Measurements from ENCODE around the gene PTPRS.
A peak's percentile ranks its signal among the peaks of the same experiment; 100 is the strongest.
"Not testable (repeated sequence)": the region's sequence is repeated elsewhere in the genome, so short reads cannot be mapped to it uniquely, and the experiment has no call there.

The PTPRS gene

GRCh38 chr19:5340637-5341447 is at the start of gene PTPRS:
Gene PTPRS (minus strand): TSS chr19:5340812. CDS start chr19:5286140, 54,672 bp downstream.
- DNase-seq = peak; percentile 76

DNA sequence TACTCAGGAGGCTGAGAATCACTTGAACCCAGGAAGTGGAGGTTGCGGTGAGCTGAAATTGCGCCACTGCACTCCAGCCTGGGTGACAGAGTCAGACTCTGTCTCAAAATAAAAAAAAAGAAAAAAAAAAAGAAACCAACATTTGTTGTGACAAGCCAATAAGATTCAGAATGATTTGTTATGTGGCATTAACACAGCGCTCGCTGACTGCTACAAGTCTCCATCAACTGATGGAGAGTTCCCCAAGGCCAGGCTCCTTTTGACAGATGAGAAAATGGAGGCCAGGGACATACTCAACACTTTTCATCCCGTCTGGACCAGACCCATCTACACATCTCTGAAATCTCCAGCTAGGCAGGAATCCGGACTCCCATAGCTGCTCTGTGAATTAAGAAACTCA is 48.7 kb upstream of the PTPRS start:
- no peak for DNase-seq

GRCh38 chr19:5387472-5387871 is 46.9 kb upstream of the PTPRS start:
- no peak for DNase-seq

- no peak for DNase-seq
Observed at GRCh38 chr19:5386841-5387240, 46.2 kb upstream of the PTPRS start.

- not testable (repeated sequence) for DNase-seq
Observed at GRCh38 chr19:5381197-5381596, 40.6 kb upstream of the PTPRS start.

DNA sequence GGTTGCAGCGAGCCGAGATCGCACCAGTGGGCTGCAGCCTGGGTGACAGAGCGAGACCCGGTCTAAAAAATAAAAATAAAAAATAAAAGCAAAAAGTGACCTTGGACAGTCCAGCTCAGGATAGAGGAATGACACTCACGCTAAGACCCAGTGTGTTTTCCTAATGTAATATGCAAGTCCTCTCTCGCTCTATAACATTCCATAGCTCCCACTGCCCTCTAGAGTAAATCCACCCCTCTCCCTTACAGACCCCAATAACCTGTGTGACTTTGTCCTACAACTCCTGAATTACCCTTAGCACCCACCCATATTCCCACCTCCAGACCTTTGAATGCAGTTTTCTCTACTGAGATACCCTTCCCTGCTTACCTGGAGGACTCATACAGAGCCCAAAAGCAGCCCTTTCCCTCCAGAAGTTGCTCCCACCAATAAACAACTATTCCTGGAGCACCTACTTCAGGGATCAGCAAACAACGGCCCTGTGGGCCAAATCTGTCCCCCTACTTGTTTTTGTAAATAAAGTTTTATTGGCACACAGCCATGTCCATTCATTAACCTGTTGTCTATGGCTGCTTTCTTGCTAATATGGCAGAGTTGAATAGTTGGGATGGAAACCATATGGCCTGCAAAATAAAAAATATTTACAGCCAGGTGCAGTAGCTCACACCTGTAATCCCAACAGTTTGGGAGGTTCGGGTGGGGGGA is 39.8 kb upstream of the PTPRS start:
- DNase-seq = no peak

- no peak for DNase-seq
Observed at GRCh38 chr19:5376928-5377327, 36.3 kb upstream of the PTPRS start.

DNA sequence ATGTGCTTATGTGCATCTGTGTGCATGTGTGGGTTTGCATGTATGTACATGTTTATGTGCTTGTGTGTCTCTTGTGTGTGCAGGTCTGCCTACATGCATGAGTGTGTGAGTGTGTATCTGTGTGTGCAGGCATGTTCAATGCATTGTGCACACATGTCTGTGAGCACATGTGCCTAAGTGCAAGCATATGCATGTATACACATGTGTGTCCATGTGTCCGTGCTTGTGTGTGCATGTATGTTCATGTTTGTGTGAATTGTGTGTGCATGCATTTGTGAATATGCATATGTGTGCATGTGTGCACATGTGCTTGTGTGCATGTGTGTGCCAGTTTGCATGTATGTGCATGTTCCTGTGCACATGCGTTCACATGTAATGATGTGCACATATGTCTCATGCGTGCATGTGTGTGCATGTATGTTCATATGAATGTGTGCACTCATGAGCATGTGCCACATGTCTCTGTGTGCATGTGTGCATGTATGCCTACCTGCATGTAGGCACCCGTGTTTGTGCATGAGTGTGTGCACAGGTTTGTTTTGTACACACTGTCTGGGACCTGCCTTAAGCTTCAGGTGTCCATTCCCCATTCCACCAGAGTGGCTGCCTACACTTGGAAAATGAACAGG is 32.1 kb upstream of the PTPRS start:
- no peak for DNase-seq

DNA sequence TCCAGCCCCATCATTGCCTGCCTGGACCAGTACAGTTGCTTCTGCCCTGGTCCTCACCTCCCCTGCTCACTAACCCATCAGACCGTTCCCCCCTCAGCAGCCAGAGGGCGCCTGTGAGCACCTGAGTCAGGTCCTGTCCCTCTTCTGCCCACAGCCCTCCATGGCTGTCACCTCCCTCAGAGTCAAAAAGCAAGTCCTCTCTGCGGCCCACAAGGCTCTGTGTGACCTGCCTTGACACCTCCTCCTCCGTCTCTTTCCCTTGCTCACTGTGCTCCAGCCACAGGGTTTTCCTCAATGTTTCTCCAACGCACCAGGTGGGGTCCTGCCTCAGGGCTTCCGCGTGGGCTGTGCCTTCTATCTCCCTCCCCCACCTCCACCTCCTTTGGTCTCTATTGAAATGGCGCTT is 29.4 kb upstream of the PTPRS start:
- no peak for DNase-seq

GRCh38 chr19:5369304-5369703 is 28.7 kb upstream of the PTPRS start:
- no peak for DNase-seq

DNA sequence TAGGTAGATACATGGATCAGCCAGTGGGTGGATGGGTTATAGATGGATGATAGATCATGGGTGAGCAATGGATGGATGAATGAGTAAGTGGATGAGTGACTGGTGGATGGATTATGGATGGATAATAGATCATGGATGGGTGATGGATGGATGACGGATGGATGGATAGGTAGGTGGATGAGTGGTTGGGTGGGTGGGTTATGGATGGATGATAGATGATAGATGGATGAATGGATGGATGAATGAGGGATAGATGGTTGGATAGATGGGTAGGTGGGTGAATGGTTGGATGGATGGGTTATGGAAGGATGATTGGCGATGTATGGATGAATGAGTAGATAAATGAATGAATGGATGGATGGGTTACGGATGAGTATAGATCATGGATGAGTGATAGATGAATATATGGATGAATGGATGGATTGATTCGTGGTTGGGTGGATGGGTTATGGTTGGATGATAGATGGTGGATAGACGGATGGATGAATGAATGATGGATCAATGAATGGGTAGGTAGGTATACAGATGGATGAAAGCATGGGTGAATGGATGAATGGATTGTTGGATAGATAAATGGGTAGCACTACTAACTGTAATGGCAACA is 27.0 kb upstream of the PTPRS start:
- DNase-seq = no peak

- DNase-seq = no peak
Observed at GRCh38 chr19:5365905-5366304, 25.3 kb upstream of the PTPRS start.

DNA sequence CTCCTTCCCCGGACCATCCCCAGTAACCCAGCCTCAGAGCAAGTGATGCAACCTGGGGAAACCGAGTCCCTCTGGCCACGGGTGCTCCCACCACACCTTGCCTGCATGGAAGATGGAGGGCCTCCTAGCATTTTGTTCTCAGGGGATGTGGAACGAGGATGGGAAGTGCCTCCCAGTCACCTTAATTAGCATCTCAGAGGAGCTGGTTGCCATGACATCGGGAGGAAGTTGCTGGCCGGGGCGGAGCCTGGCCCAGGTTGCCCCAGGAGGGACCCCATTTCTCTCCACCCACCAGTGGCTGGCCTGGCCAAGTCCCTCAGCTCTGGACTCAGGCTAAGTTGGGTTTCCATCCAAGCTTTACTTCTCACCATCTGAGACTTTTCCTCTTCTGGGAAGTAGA is 24.1 kb upstream of the PTPRS start:
- DNase-seq = peak; percentile 1

DNA sequence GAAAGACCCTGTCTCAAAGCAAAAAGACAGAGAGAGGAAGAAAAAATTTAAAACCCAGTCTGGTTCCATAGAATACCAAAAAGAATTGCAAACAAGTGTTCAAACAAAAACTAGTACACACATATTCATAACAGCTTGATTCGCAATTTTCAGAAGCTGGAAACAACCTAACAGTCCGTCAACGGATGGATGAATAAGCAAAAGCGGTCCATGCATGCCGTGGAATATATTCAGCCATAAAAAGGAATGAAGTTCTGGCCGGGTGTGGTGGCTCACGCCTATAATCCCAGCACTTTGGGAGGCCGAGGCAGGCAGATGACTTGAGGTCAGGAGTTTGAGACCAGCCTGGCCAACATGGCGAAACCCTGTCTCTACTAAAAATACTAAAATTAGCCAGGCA is 21.2 kb upstream of the PTPRS start:
- DNase-seq = not testable (repeated sequence)

DNA sequence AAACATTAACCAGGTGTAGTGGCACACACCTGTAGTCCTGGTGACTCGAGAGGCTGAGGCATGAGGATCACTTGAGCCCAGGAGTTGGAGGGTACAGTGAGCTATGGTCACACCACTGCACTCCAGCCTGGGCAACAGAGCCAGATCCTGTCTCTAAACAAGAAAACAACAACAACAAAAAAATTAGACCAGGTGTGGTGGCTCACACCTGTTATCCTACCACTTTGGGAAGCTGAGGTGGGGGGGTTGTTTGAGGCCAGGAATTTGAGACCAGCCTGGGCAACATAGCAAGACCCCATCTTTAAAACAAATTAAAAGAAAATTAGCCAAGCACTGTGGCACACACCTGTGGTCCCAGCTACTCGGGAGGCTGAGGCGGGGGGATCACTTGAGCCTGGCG is 20.8 kb upstream of the PTPRS start:
- no peak for DNase-seq

DNA sequence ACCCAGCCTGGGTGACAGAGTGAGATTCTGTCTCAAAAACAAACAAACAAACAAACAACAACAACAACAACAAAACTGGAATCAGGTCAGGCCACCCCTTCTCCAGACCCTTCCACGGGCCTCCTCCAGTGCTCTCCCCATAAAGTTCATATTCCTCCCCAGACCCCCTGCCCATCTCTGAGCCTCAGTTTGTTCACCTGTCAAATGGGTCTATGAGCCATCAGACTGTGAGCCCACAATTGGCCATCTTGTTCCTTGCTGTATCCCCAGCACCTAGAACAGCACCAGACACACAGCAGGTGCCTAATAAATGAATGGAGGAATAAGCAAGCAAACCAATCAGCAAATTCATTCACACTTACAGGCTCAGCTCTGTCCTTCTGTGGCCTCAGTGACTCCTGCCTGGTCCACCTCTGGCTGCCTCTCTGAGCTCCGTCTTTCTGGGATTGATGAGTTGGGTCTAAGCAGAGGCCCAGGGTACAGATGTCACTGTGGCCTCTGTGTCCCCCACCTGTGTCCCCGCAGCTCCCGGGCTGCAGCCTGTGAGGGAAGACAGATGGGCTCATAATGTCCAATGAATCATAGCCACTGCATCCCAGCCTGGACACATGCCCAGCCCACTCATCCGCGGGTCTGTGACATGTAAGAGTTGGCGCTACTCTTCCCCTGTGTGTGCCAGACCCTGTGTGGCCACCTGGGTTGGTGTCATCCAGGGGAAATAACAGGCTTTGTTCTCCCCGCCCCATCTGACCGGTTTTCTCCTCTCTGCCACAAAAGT is 19.6 kb upstream of the PTPRS start:
- DNase-seq = no peak

- DNase-seq = no peak
Observed at GRCh38 chr19:5358173-5358800, 17.7 kb upstream of the PTPRS start.

DNA sequence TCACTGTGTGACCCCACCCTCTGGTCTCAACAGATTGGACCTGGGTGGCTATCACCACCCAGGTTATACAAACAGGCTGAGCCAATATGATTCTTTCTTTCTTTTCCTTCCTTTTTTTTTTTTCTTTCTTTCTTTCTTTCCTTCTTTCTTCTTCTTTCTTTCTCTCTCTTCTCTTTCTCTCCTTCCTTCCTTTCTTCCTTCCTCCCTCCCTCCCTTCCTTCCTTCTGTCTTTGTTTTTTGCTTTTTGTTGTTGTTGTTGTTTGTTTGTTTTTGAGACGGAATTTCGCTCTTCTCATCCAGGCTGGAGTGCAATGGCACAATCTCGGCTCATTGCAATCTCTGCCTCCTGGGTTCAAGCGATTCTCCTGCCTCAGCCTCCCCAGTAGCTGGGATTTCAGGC is 17.0 kb upstream of the PTPRS start:
- DNase-seq = no peak

GRCh38 chr19:5356918-5357317 is 16.3 kb upstream of the PTPRS start:
- DNase-seq = no peak

- DNase-seq = no peak
Observed at GRCh38 chr19:5356428-5356827, 15.8 kb upstream of the PTPRS start.

DNA sequence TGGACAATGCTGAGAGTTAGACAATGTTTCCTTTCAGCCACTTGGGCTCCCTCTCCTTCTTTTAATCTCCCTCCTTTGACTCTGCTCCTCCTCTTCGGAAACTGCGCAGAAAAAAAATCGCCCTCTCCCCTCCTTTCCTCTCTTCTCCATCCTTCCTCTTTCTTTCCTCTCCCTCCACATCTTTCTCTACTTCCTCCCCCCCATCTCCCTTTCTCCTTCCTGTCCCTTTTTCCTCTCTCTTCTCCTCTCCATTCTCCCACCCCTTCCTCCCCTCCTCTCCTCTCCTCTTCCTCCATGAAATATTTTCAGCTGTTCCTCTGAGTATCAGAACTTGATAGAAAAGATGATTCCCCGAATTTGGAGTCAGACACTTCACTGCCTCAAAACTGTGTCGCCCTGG is 15.1 kb upstream of the PTPRS start:
- no peak for DNase-seq

DNA sequence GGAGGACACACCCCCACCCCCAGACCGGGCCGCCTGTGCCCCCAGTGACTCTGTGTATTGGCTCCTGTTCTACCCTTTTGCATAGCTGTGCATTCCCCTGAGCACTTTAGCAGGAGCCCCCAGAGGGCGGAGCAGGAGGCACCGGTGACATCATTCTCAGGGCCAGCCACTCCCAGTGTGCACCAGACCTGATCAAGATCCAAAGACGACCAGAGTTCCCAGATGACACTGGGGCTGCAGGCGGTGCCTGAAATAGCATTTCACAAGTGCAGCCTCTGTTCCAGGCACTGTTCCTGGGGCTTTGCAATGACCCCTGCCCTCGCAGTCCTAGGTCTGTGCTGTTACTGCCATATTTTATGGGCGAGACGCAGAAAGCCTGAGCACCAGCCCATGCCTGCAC is 14.5 kb upstream of the PTPRS start:
- no peak for DNase-seq
